Measurements from ENCODE around the gene MECR. TPM values are rescaled to one million over a fixed set of nuclear protein-coding genes. Genes with fewer than 3 reads are reported as not detected.

The MECR gene
- total RNA-seq, 1 experiment from 2014 or later = 42.9 TPM

DNA sequence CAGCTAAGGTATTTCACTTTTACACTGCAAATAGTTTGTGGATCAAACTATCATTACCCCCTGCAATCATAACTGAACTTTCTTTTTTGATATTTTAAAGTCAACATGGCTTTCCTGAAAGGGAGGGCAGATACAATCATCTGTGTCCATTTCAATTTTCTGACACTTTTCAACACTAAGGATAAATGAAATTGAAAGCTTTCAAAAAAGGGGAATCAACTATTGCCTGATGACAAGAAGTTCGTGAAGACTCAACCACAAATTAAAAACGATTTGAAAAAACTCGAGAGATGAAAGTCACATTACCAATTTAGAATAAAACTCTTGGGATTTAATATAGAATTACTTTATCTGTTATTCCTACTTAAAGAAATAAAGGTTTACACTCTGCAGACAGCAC, 60.8 kb downstream of the MECR start:
- Histone ChIP-seq H2AFZ (ENCODE audit: low read depth, low read length, poor library complexity, severe bottlenecking) (no peak overlapping the region), H3K36me3 (ENCODE audit: control insufficient read depth in 1 of 2, insufficient read depth in 2 of 2, low read length in 2 of 2) (peaks cover 7 to 35% of the 10 kb centered on the region in 2 experiments), H3K4me3 (replicated peaks in 1 of 2; ENCODE audit: low read depth in 1 of 2, low read length in 2 of 2) (no peak overlapping the region), H3K27ac (ENCODE audit: low read depth, low read length) (no peak overlapping the region), H3K4me1 (ENCODE audit: control insufficient read depth in 1 of 2, insufficient read depth in 2 of 2, low read length in 2 of 2) (no peaks in the 10 kb centered on the region), H4K20me1 (ENCODE audit: insufficient read depth) (peaks cover 42% of the 10 kb centered on the region; the same call in 1 of the 2 replicates), H3K79me2 (ENCODE audit: insufficient read depth, low read length) (peaks cover 100% of the 10 kb centered on the region), H3K9ac (ENCODE audit: low read length) (no peak overlapping the region), H3K27me3 (ENCODE audit: insufficient read depth, low read length) (no peaks in the 10 kb centered on the region), H3K4me2 (ENCODE audit: low read length) (no peak overlapping the region), H3K9me3 (ENCODE audit: control insufficient read depth in 1 of 2, insufficient read depth in 1 of 2, low read depth in 1 of 2, low read length in 2 of 2) (no peaks in the 10 kb centered on the region), H3K9me2 (ENCODE audit: insufficient read depth) (no peaks in the 10 kb centered on the region)
- intact Hi-C loops (cut with micrococcal nuclease) = no loop called here
- RAD21 ChIA-PET (ENCODE audit: low non-redundant PET in 1 of 2, low total read pairs in 2 of 2, uncharacterized antibody in 2 of 2, unreplicated experiment in 2 of 2) = no interaction called here
- ATAC-seq (no peak), DNase-seq (ENCODE audit: low read depth, low spot score) (no peak)
- CTCF ChIA-PET = interaction anchor here (1.0 to 1.9 kb wide), 3 partner anchors 10 to 288 kb away, joined by 3 to 4 read pairs (median 3); partner anchors contain the start of gene SRSF4
- TF ChIP-seq EZH2phosphoT487 (IDR thresholded peaks at IDR 0.05; ENCODE audit: borderline replicate concordance) (no peak), FOSL1 (IDR thresholded peaks at IDR 0.05; ENCODE audit: low read depth) (no peak), SIN3A (IDR thresholded peaks at IDR 0.05; ENCODE audit: low read depth) (no peak), POLR2AphosphoS5 (IDR thresholded peaks at IDR 0.05; ENCODE audit: low read depth, low read length) (no peak), SP1 (IDR thresholded peaks at IDR 0.05; ENCODE audit: low read depth) (no peak), ELF1 (IDR thresholded peaks at IDR 0.05; ENCODE audit: borderline replicate concordance, low read depth) (no peak), ZNF274 (IDR thresholded peaks at IDR 0.05; ENCODE audit: low read depth, low read length) (no peak), SRF (IDR thresholded peaks at IDR 0.05; ENCODE audit: low read depth) (no peak), ZFX (IDR thresholded peaks at IDR 0.05) (no peak), JUND (IDR thresholded peaks at IDR 0.05) (no peak), TCF7L2 (IDR thresholded peaks at IDR 0.05; ENCODE audit: borderline replicate concordance, extremely low read depth, insufficient read depth, insufficient read length) (no peak), CBX3 (IDR thresholded peaks at IDR 0.05; ENCODE audit: low read depth) (no peak)
- POLR2A ChIA-PET = no interaction called here
- no TSS peak for BruUV-seq (replicated peaks)

DNA sequence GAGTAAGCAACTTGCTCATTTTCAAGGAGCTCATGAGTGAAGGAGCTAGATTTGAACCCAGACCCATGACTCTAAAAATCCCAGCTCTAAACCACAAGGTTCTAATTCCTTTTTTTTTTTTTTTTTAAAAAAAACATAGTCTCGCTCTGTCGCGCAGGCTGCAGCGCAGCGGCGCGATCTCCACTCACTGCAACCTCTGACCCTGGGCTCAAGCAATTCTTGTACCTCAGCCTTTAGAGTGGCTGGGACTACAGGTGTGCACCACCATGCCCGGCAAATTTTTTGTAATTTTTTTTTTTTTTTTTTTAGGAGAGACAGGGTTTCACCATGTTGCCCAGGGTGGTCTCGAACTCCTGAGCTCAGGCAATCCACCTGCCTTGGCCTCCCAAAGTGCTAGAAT, 62.8 kb downstream of the MECR start:
- BruUV-seq (replicated peaks) = no TSS peak
- H3K36me3 ChIP-seq (ENCODE audit: control insufficient read depth in 1 of 2, insufficient read depth in 2 of 2, low read length in 2 of 2) = peaks cover 11 to 35% of the 10 kb centered on the region in 2 experiments
- TF ChIP-seq, protein P1, sequence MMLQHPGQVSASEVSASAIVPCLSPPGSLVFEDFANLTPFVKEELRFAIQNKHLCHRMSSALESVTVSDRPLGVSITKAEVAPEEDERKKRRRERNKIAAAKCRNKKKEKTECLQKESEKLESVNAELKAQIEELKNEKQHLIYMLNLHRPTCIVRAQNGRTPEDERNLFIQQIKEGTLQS (IDR thresholded peaks at IDR 0.05) = no peak
- TF ChIP-seq FOSL1 (IDR thresholded peaks at IDR 0.05; ENCODE audit: low read depth) = no peak
- no peak for TF ChIP-seq CBX3 (IDR thresholded peaks at IDR 0.05; ENCODE audit: low read depth)
- no peak for TF ChIP-seq SIN3A (IDR thresholded peaks at IDR 0.05; ENCODE audit: low read depth)
- no peak for TF ChIP-seq ELF1 (IDR thresholded peaks at IDR 0.05; ENCODE audit: borderline replicate concordance, low read depth)
- TF ChIP-seq EGR1 (IDR thresholded peaks at IDR 0.05; ENCODE audit: low read depth) = no peak
- TF ChIP-seq CEBPB (IDR thresholded peaks at IDR 0.05; ENCODE audit: low read depth) = no peak
- TF ChIP-seq, protein P2, sequence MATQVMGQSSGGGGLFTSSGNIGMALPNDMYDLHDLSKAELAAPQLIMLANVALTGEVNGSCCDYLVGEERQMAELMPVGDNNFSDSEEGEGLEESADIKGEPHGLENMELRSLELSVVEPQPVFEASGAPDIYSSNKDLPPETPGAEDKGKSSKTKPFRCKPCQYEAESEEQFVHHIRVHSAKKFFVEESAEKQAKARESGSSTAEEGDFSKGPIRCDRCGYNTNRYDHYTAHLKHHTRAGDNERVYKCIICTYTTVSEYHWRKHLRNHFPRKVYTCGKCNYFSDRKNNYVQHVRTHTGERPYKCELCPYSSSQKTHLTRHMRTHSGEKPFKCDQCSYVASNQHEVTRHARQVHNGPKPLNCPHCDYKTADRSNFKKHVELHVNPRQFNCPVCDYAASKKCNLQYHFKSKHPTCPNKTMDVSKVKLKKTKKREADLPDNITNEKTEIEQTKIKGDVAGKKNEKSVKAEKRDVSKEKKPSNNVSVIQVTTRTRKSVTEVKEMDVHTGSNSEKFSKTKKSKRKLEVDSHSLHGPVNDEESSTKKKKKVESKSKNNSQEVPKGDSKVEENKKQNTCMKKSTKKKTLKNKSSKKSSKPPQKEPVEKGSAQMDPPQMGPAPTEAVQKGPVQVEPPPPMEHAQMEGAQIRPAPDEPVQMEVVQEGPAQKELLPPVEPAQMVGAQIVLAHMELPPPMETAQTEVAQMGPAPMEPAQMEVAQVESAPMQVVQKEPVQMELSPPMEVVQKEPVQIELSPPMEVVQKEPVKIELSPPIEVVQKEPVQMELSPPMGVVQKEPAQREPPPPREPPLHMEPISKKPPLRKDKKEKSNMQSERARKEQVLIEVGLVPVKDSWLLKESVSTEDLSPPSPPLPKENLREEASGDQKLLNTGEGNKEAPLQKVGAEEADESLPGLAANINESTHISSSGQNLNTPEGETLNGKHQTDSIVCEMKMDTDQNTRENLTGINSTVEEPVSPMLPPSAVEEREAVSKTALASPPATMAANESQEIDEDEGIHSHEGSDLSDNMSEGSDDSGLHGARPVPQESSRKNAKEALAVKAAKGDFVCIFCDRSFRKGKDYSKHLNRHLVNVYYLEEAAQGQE (IDR thresholded peaks at IDR 0.05; ENCODE audit: low read depth) = no peak
- TF ChIP-seq, protein P3, sequence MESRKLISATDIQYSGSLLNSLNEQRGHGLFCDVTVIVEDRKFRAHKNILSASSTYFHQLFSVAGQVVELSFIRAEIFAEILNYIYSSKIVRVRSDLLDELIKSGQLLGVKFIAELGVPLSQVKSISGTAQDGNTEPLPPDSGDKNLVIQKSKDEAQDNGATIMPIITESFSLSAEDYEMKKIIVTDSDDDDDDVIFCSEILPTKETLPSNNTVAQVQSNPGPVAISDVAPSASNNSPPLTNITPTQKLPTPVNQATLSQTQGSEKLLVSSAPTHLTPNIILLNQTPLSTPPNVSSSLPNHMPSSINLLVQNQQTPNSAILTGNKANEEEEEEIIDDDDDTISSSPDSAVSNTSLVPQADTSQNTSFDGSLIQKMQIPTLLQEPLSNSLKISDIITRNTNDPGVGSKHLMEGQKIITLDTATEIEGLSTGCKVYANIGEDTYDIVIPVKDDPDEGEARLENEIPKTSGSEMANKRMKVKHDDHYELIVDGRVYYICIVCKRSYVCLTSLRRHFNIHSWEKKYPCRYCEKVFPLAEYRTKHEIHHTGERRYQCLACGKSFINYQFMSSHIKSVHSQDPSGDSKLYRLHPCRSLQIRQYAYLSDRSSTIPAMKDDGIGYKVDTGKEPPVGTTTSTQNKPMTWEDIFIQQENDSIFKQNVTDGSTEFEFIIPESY (IDR thresholded peaks at IDR 0.05; ENCODE audit: extremely low read depth, insufficient replicate concordance, low read length) = no peak
- TF ChIP-seq ZFX (IDR thresholded peaks at IDR 0.05) = no peak

More for the DNA sequence above, 62.8 kb downstream of the MECR start:
- Histone ChIP-seq H3K4me1 (ENCODE audit: control insufficient read depth in 1 of 2, insufficient read depth in 2 of 2, low read length in 2 of 2) (no peaks in the 10 kb centered on the region), H3K79me2 (ENCODE audit: insufficient read depth, low read length) (peaks cover 100% of the 10 kb centered on the region), H3K27ac (ENCODE audit: low read depth, low read length) (no peak overlapping the region), H3K27me3 (ENCODE audit: insufficient read depth, low read length) (no peaks in the 10 kb centered on the region), H3K9me2 (ENCODE audit: insufficient read depth) (no peaks in the 10 kb centered on the region), H3K9me3 (ENCODE audit: control insufficient read depth in 1 of 2, insufficient read depth in 1 of 2, low read depth in 1 of 2, low read length in 2 of 2) (no peaks in the 10 kb centered on the region), H4K20me1 (ENCODE audit: insufficient read depth) (peaks cover 52% of the 10 kb centered on the region), H2AFZ (ENCODE audit: low read depth, low read length, poor library complexity, severe bottlenecking) (no peak overlapping the region), H3K4me2 (ENCODE audit: low read length) (no peak overlapping the region), H3K9ac (ENCODE audit: low read length) (no peak overlapping the region), H3K4me3 (replicated peaks in 1 of 2; ENCODE audit: low read depth in 1 of 2, low read length in 2 of 2) (no peak overlapping the region)
- no peak for ATAC-seq
- intact Hi-C loops (cut with micrococcal nuclease) = no loop called here
- CTCF ChIA-PET = no interaction called here
- POLR2A ChIA-PET = interaction anchor here (1.5 kb wide), 1 partner anchor 14 kb away, joined by 4 read pairs; the partner anchor contains the start of gene SRSF4
- RAD21 ChIA-PET (ENCODE audit: low non-redundant PET in 1 of 2, low total read pairs in 2 of 2, uncharacterized antibody in 2 of 2, unreplicated experiment in 2 of 2) = no interaction called here
- no peak for DNase-seq (ENCODE audit: low read depth, low spot score)
